H1 (cell line): ENCODE data around the gene MORN5. TPM values are rescaled to one million over a fixed set of nuclear protein-coding genes. Genes with fewer than 3 reads are reported as not detected.

Experiments
- CTCF ChIA-PET: fragments of 300-600 bp; sonication (Branson Sonifier 250); formaldehyde crosslinking; loops from one replicate; lab custom pipeline; 2021; ENCODE audit not compliant: partially characterized antibody; lab: Charles Lee
- POLR2A ChIA-PET: fragments of 300-600 bp; sonication (Branson Sonifier 250); formaldehyde crosslinking; loops from one replicate; lab custom pipeline; 2021; ENCODE audit warnings: inconsistent platforms; ENCODE audit not compliant: partially characterized antibody; lab: Charles Lee
- DNase-seq, 2 experiments: peaks; one replicate each; pipeline versions ENCODE4 v3.0.0 to v3.0.0-alpha.2; 2010 to 2022; ENCODE audit warnings: low spot score in 2 of 2, low read depth in 1 of 2, mixed read lengths in 1 of 2
- FAIRE-seq: peaks from 2 replicates; lab custom pipeline; 2011; peaks lifted over from hg19 to GRCh38; lab: Jason Lieb, UNC
- H2AFZ ChIP-seq: 2 replicates; pipeline ENCODE4 v1.8.1; 2012; ENCODE audit warnings: low read length, inconsistent platforms
- H2AK5ac ChIP-seq: 2 replicates; pipeline ENCODE4 v1.6.1; 2013; ENCODE audit warnings: low read depth, low read length
- H2BK120ac ChIP-seq: replicated peaks from 2 replicates; pipeline ENCODE3; 2013; ENCODE audit warnings: low read depth, low read length, inconsistent platforms
- H2BK12ac ChIP-seq: 2 replicates; pipeline ENCODE4 v1.6.1; 2013; ENCODE audit warnings: low read depth, low read length
- H2BK15ac ChIP-seq: 2 replicates; pipeline ENCODE4 v1.6.1; 2013; ENCODE audit warnings: low read length
- H2BK20ac ChIP-seq: 2 replicates; pipeline ENCODE4 v1.6.1; 2013; ENCODE audit warnings: low read length
- H2BK5ac ChIP-seq: 2 replicates; pipeline ENCODE4 v1.6.1; 2013; ENCODE audit warnings: low read depth, low read length
- H3K14ac ChIP-seq: 2 replicates; pipeline ENCODE4 v1.6.1; 2013; ENCODE audit warnings: inconsistent platforms; ENCODE audit not compliant: insufficient read length
- H3K18ac ChIP-seq: 2 replicates; pipeline ENCODE4 v1.6.1; 2013; ENCODE audit warnings: low read length; ENCODE audit errors: extremely low read depth
- H3K23ac ChIP-seq: 2 replicates; pipeline ENCODE4 v1.6.1; 2013; ENCODE audit warnings: inconsistent platforms; ENCODE audit not compliant: insufficient read length
- H3K23me2 ChIP-seq: 2 replicates; pipeline ENCODE4 v1.6.1; 2013; ENCODE audit warnings: low read depth, low read length
- H3K27ac ChIP-seq: 2 replicates; pipeline ENCODE4 v1.6.1; 2011; ENCODE audit warnings: low read depth, low read length, inconsistent platforms
- H3K27me3 ChIP-seq, 4 experiments: replicated peaks in 1 of 4; 1 replicate in 1 of 4; 2 replicates in 3 of 4; pipeline versions ENCODE4 v1.6.1 to v1.8.1; 2011 to 2013; ENCODE audit warnings: low read length in 3 of 4, mild to moderate bottlenecking in 3 of 4, inconsistent platforms in 2 of 4, mixed read lengths in 2 of 4, moderate library complexity in 1 of 4; ENCODE audit not compliant: control insufficient read depth in 3 of 4, insufficient read depth in 3 of 4; ENCODE audit errors: extremely low read depth in 1 of 4
- H3K36me3 ChIP-seq, 4 experiments: 2 replicates each; pipeline versions ENCODE4 v1.6.1 to v1.8.1; 2011 to 2013; ENCODE audit warnings: mild to moderate bottlenecking in 4 of 4, low read length in 3 of 4, moderate library complexity in 2 of 4, control low read depth in 1 of 4, inconsistent platforms in 1 of 4; ENCODE audit not compliant: insufficient read depth in 4 of 4, control insufficient read depth in 2 of 4
- H3K4ac ChIP-seq: replicated peaks from 2 replicates; pipeline ENCODE3; 2013; ENCODE audit warnings: low read length, low read depth, mixed read lengths, inconsistent platforms; ENCODE audit not compliant: insufficient read length
- H3K4me1 ChIP-seq, 4 experiments: replicated peaks in 1 of 4; 1 replicate in 1 of 4; 2 replicates in 3 of 4; pipeline versions ENCODE4 v1.6.1 to v1.8.1; 2011 to 2013; ENCODE audit warnings: low read length in 3 of 4, inconsistent platforms in 2 of 4, mixed read lengths in 1 of 4; ENCODE audit not compliant: insufficient read depth in 4 of 4, control insufficient read depth in 3 of 4
- H3K4me2 ChIP-seq, 2 experiments: 2 replicates each; pipeline versions ENCODE4 v1.6.1 to v1.8.1; 2011 to 2013; ENCODE audit warnings: low read depth in 2 of 2, low read length in 2 of 2, control low read depth in 1 of 2, inconsistent platforms in 1 of 2, mild to moderate bottlenecking in 1 of 2; ENCODE audit not compliant: insufficient read depth in 1 of 2
- H3K4me3 ChIP-seq, 4 experiments: fragments of 200-600, 300-600 bp in 1 of 4; sonication (generic), shearing (Covaris generic), sonication (Bioruptor Twin) in 1 of 4; 2 replicates each; pipeline versions ENCODE4 v1.5.1 to v1.8.1; 2011 to 2016; ENCODE audit warnings: low read length in 4 of 4, low read depth in 3 of 4, control low read depth in 2 of 4, inconsistent platforms in 2 of 4, mild to moderate bottlenecking in 2 of 4, mixed read lengths in 1 of 4, moderate library complexity in 1 of 4; ENCODE audit not compliant: insufficient read depth in 2 of 4; ENCODE audit errors: extremely low read depth in 1 of 4
- H3K56ac ChIP-seq: replicated peaks from 2 replicates; pipeline ENCODE3; 2013; ENCODE audit warnings: low read depth, mild to moderate bottlenecking, mixed read lengths, low read length, inconsistent platforms; ENCODE audit not compliant: insufficient read length
- H3K79me1 ChIP-seq: 2 replicates; pipeline ENCODE4 v1.6.1; 2013; ENCODE audit warnings: low read depth, low read length, control low read depth
- H3K79me2 ChIP-seq, 2 experiments: 2 replicates each; pipeline versions ENCODE4 v1.6.1 to v1.8.1; 2012 to 2013; ENCODE audit warnings: low read length in 2 of 2, mild to moderate bottlenecking in 2 of 2, inconsistent platforms in 1 of 2; ENCODE audit not compliant: insufficient read depth in 2 of 2, control insufficient read depth in 1 of 2
- H3K9ac ChIP-seq, 4 experiments: replicated peaks in 1 of 4; 1 replicate in 1 of 4; 2 replicates in 3 of 4; pipeline versions ENCODE4 v1.6.1 to v1.8.1; 2011 to 2013; ENCODE audit warnings: low read depth in 3 of 4, low read length in 3 of 4, control low read depth in 2 of 4, mild to moderate bottlenecking in 2 of 4, moderate library complexity in 2 of 4, inconsistent platforms in 1 of 4; ENCODE audit errors: extremely low read depth in 1 of 4
- H3K9me3 ChIP-seq, 2 experiments: 2 replicates each; pipeline versions ENCODE4 v1.6.1 to v1.8.1; 2012 to 2013; ENCODE audit warnings: mild to moderate bottlenecking in 2 of 2, moderate library complexity in 2 of 2, control low read depth in 1 of 2, inconsistent platforms in 1 of 2, low read depth in 1 of 2, low read length in 1 of 2, mixed read lengths in 1 of 2; ENCODE audit not compliant: insufficient read depth in 2 of 2
- H4K20me1 ChIP-seq, 2 experiments: replicated peaks in 1 of 2; 2 replicates each; pipeline versions ENCODE3 to v1.8.1; 2011 to 2013; ENCODE audit warnings: inconsistent platforms in 2 of 2, low read length in 2 of 2, mild to moderate bottlenecking in 1 of 2; ENCODE audit not compliant: insufficient read depth in 2 of 2, control insufficient read depth in 1 of 2
- H4K5ac ChIP-seq: 2 replicates; pipeline ENCODE4 v1.6.1; 2013; ENCODE audit warnings: low read length, low read depth, mixed read lengths, inconsistent platforms; ENCODE audit not compliant: insufficient read length
- H4K8ac ChIP-seq: 2 replicates; pipeline ENCODE4 v1.8.0; 2013; ENCODE audit warnings: mild to moderate bottlenecking, moderate library complexity, low read length, inconsistent platforms; ENCODE audit not compliant: insufficient read depth; ENCODE audit errors: extremely low read depth
- H4K91ac ChIP-seq: replicated peaks from 2 replicates; pipeline ENCODE3; 2013; ENCODE audit warnings: low read length, mixed read lengths, inconsistent platforms; ENCODE audit not compliant: insufficient read length
- KDM1A ChIP-seq: fragments of 200-600, 300-600 bp; sonication (generic); IDR thresholded peaks from 2 replicates; pipeline ENCODE4 v1.7.1; 2016; ENCODE audit warnings: mild to moderate bottlenecking, low read length, borderline replicate concordance
- WGBS, 2 experiments: shearing (Covaris generic) in 1 of 2; methylation state at CpG; one replicate each; pipeline versions ENCODE4 v1.1.6 to v1.1.7; 2013 to 2015; ENCODE audit warnings: low lambda C conversion rate in 2 of 2, mixed read lengths in 2 of 2, inconsistent platforms in 1 of 2, low coverage in 1 of 2, missing lambda C conversion rate in 1 of 2; ENCODE audit not compliant: insufficient replicate concordance in 2 of 2, insufficient coverage in 1 of 2, insufficient read length in 1 of 2; ENCODE audit errors: extremely low coverage in 1 of 2, missing lambda C conversion rate in 1 of 2; 5-methylcytosine and 5-hydroxymethylcytosine counted together
- polyA plus RNA-seq, 7 experiments: library from polyadenylated mRNA; depleted of rRNA in 3 of 7; stranded (reverse) in 5 of 7; unstranded in 2 of 7; fragments of >200 nt in 5 of 7; fragments of 200-250 nt in 2 of 7; gene quantifications; 1 replicate in 5 of 7; 2 replicates in 1 of 7; 4 replicates in 1 of 7; pipeline versions ENCODE4 v1.2.1 to v1.2.3, GENCODE V29; 2011 to 2013; ENCODE audit warnings: missing spikeins in 2 of 7, mixed read lengths in 2 of 7
- total RNA-seq: library from RNA; stranded (reverse); fragmentation: NEBNext Ultra II Directional; extraction: Animal tissue kit (Norgen Biotek cat#: 25700); gene quantifications from 2 replicates; pipeline ENCODE4 v1.2.1, GENCODE V29; 2021

Gene MORN5
- total and polyA plus RNA-seq, 2 of the 8 experiments (the other 6 are each of a cell fraction or from before 2014, with no cell fraction given) = not detected

DNA sequence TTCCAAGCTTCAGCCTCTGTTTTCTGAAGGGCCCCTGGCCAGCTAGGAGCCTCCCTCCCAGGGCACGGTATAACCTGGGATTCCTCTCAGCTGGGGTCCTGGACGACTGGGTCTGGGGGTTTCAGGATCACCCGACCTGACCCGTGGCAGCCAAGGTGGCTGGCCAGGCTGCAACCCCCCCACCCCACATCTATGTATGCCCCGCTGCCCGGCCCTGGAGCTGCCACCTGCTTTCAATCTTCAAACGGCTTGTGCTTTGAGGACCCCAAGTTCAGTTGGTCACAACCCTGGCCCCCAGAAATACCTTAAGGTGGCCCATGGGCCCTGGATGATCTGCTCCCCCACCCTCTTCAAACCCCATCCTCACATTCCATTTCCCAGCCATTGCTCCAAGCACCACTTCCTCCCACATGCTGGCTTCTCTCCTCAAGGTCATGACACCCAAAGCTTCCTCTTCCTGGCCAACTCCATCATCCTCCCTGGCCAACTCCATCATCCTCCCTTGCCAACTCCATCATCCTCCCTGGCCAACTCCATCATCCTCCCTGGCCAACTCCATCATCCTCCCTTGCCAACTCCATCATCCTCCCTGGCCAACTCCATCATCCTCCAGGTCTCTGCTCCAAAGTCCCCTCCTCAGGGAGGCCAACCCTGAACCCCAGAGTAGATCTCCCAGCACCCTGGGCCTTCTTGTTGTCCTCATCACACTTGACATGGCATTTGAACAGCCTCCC is 49.4 kb upstream of the MORN5 start:
- ChIA-PET CTCF (interaction anchor here (0.8 to 12.5 kb wide), 5 partner anchors 9 to 241 kb away, joined by 3 to 192 read pairs (median 6); no protein-coding TSS in a partner anchor), POLR2A (no interaction called here)
- Histone ChIP-seq H3K23me2 (no peaks in the 10 kb centered on the region), H4K5ac (no peak overlapping the region), H3K18ac (no peak overlapping the region), H3K4ac (no peak overlapping the region), H3K4me2 (no peak overlapping the region), H2BK120ac (no peak overlapping the region), H3K23ac (no peak overlapping the region), H3K4me3 (no peak overlapping the region), H2BK15ac (no peak overlapping the region), H2BK12ac (no peak overlapping the region), H2AFZ (no peak overlapping the region), H3K36me3 (no peaks in the 10 kb centered on the region), H3K27ac (no peak overlapping the region), H3K14ac (no peak overlapping the region), H4K91ac (peak overlapping the region; percentile 35), H3K79me2 (no peaks in the 10 kb centered on the region), H2BK5ac (no peak overlapping the region), H3K27me3 (no peaks in the 10 kb centered on the region; a peak in 2 of 7 replicates), H3K79me1 (no peaks in the 10 kb centered on the region), H3K56ac (no peak overlapping the region), H3K4me1 (peaks cover 0 to 6% (median 3%) of the 10 kb centered on the region in 4 experiments; a peak in 4 of 7 replicates), H2AK5ac (no peak overlapping the region), H2BK20ac (peak overlapping the region; percentile 80; the same call in 1 of the 2 replicates), H4K20me1 (no peaks in the 10 kb centered on the region), H4K8ac (no peak overlapping the region), H3K9me3 (no peaks in the 10 kb centered on the region), H3K9ac (no peak overlapping the region)
- 94% methylated on average over 5 of the region's 7 CpGs; no CpG with 5 or more reads in 1 of the 2 experiments for WGBS, 2 experiments
- TF ChIP-seq KDM1A = no peak
- no peak for FAIRE-seq
- DNase-seq = no peak
